ENCODE measurements around the gene OCSTAMP. TPM values are rescaled to one million over a fixed set of nuclear protein-coding genes. Genes with fewer than 3 reads are reported as not detected.

The OCSTAMP gene
- total and polyA plus RNA-seq, 2 donors from 2014 or later = not detected

- TF ChIP-seq CTCF (IDR thresholded peaks at IDR 0.05; ENCODE audit: borderline replicate concordance, extremely low read depth, insufficient read depth) = no peak
- Histone ChIP-seq H3K36me3 (ENCODE audit: control insufficient read depth in 2 of 3, insufficient read depth in 3 of 3, low read length in 3 of 3) (peaks cover 0 to 11% (median 0%) of the 10 kb centered on the region in 3 donors), H3K9me3 (ENCODE audit: control insufficient read depth in 2 of 3, insufficient read depth in 1 of 3, low read length in 3 of 3) (no peaks in the 10 kb centered on the region), H3K27ac (ENCODE audit: low read depth in 2 of 2, low read length in 2 of 2) (no peak overlapping the region), H3K4me3 (ENCODE audit: low read length in 3 of 3) (no peak overlapping the region), H3K4me1 (ENCODE audit: control insufficient read depth in 2 of 3, insufficient read depth in 2 of 3, low read depth in 1 of 3, low read length in 3 of 3) (no peaks in the 10 kb centered on the region), H3K27me3 (ENCODE audit: control insufficient read depth, insufficient read depth, low read length) (no peaks in the 10 kb centered on the region), H3K9ac (ENCODE audit: low read length in 3 of 3) (no peak overlapping the region)
- DNase-seq = no peak
- intact Hi-C loops (cut with DNase I) = no loop called here
- no peak for FAIRE-seq
These were observed 5.0 kb upstream of the OCSTAMP start for GRCh38 chr20:46555370-46555956.

GRCh38 chr20:46554828-46555227 is 4.4 kb upstream of the OCSTAMP start:
- no peaks in the 10 kb centered on the region for H3K4me1 ChIP-seq (ENCODE audit: control insufficient read depth in 2 of 3, insufficient read depth in 2 of 3, low read depth in 1 of 3, low read length in 3 of 3)
- FAIRE-seq (no peak), DNase-seq (no peak)
- no peak overlapping the region for H3K27ac ChIP-seq (ENCODE audit: low read depth in 2 of 2, low read length in 2 of 2)
- no peak overlapping the region for H3K4me3 ChIP-seq (ENCODE audit: low read length in 3 of 3)
- H3K9me3 ChIP-seq (ENCODE audit: control insufficient read depth in 2 of 3, insufficient read depth in 1 of 3, low read length in 3 of 3) = no peaks in the 10 kb centered on the region
- no peak for TF ChIP-seq CTCF (IDR thresholded peaks at IDR 0.05; ENCODE audit: borderline replicate concordance, extremely low read depth, insufficient read depth)
- peaks cover 0 to 5% (median 0%) of the 10 kb centered on the region in 3 donors for H3K36me3 ChIP-seq (ENCODE audit: control insufficient read depth in 2 of 3, insufficient read depth in 3 of 3, low read length in 3 of 3)
- no peak overlapping the region for H3K9ac ChIP-seq (ENCODE audit: low read length in 3 of 3)
- intact Hi-C loops (cut with DNase I) = no loop called here
- no peaks in the 10 kb centered on the region for H3K27me3 ChIP-seq (ENCODE audit: control insufficient read depth, insufficient read depth, low read length)

GRCh38 chr20:46553926-46554325 is 3.5 kb upstream of the OCSTAMP start:
- no peak for TF ChIP-seq CTCF (IDR thresholded peaks at IDR 0.05; ENCODE audit: borderline replicate concordance, extremely low read depth, insufficient read depth)
- Histone ChIP-seq H3K4me3 (ENCODE audit: low read length in 3 of 3) (no peak overlapping the region), H3K27ac (ENCODE audit: low read depth in 2 of 2, low read length in 2 of 2) (no peak overlapping the region), H3K4me1 (ENCODE audit: control insufficient read depth in 2 of 3, insufficient read depth in 2 of 3, low read depth in 1 of 3, low read length in 3 of 3) (no peaks in the 10 kb centered on the region), H3K27me3 (ENCODE audit: control insufficient read depth, insufficient read depth, low read length) (no peaks in the 10 kb centered on the region), H3K36me3 (ENCODE audit: control insufficient read depth in 2 of 3, insufficient read depth in 3 of 3, low read length in 3 of 3) (no peaks in the 10 kb centered on the region), H3K9me3 (ENCODE audit: control insufficient read depth in 2 of 3, insufficient read depth in 1 of 3, low read length in 3 of 3) (no peaks in the 10 kb centered on the region), H3K9ac (ENCODE audit: low read length in 3 of 3) (no peak overlapping the region)
- intact Hi-C loops (cut with DNase I) = no loop called here
- FAIRE-seq (no peak), DNase-seq (no peak)

All from kidney (tissue), 14 donors.